Endothelial cell of umbilical vein (primary cell): ENCODE data around the gene FOXO4. TPM values are rescaled to one million over a fixed set of nuclear protein-coding genes. Genes with fewer than 3 reads are reported as not detected.

ENCODE experiments used
- BruUV-seq: library from RNA; stranded (reverse); fragments of 400-500 nt; replicated peaks from 2 replicates; lab custom pipeline; 2021; lab: Mats Ljungman, UMichigan
- CTCF ChIA-PET: fragments of 300-600, 350-600 bp; sonication (Branson Sonifier 250); formaldehyde crosslinking; loops from one replicate; lab custom pipeline; 2021; ENCODE audit warnings: antibody characterized with exemption, inconsistent platforms; lab: Charles Lee
- POLR2A ChIA-PET: fragments of 300-600, 350-600 bp; sonication (Branson Sonifier 250); formaldehyde crosslinking; loops from one replicate; lab custom pipeline; 2021; ENCODE audit warnings: antibody characterized with exemption, inconsistent platforms; lab: Charles Lee
- DNase-seq: peaks from one replicate; pipeline ENCODE4 v3.0.0-alpha.2; 2011; ENCODE audit warnings: low read depth, low spot score
- FAIRE-seq: peaks from 2 replicates; lab custom pipeline; 2011; peaks lifted over from hg19 to GRCh38; lab: Jason Lieb, UNC
- H2AFZ ChIP-seq: 2 replicates; pipeline ENCODE4 v1.6.0; 2012; ENCODE audit warnings: low read depth, low read length, control low read depth, inconsistent platforms
- H3K27ac ChIP-seq: 2 replicates; pipeline ENCODE4 v1.5.1; 2011; ENCODE audit warnings: low read depth, mild to moderate bottlenecking, control low read depth, low read length, moderate library complexity; ENCODE audit not compliant: insufficient read depth
- H3K27me3 ChIP-seq, 2 experiments: 2 replicates each; pipeline versions ENCODE4 v1.6.0 to v1.6.1; 2011; ENCODE audit warnings: low read length in 2 of 2, mixed read lengths in 1 of 2; ENCODE audit not compliant: control insufficient read depth in 2 of 2, insufficient read depth in 2 of 2
- H3K36me3 ChIP-seq, 2 experiments: 2 replicates in 1 of 2; 3 replicates in 1 of 2; pipeline ENCODE4 v1.5.1; 2011; ENCODE audit warnings: low read length in 2 of 2, mild to moderate bottlenecking in 1 of 2, moderate library complexity in 1 of 2; ENCODE audit not compliant: control insufficient read depth in 2 of 2, insufficient read depth in 2 of 2; ENCODE audit errors: extremely low read depth in 1 of 2
- H3K4me1 ChIP-seq: 3 replicates; pipeline ENCODE4 v1.5.1; 2011; ENCODE audit warnings: mild to moderate bottlenecking, low read length; ENCODE audit not compliant: control insufficient read depth, insufficient read depth; ENCODE audit errors: extremely low read depth
- H3K4me2 ChIP-seq: 2 replicates; pipeline ENCODE4 v1.6.1; 2011; ENCODE audit warnings: low read length, control low read depth, mixed read lengths; ENCODE audit not compliant: insufficient read depth
- H3K4me3 ChIP-seq, 3 experiments: fragments of 200-600 bp in 1 of 3; sonication (generic), shearing (Covaris generic) in 1 of 3; replicated peaks in 1 of 3; 2 replicates each; pipeline ENCODE4 v1.5.1; 2011 to 2016; ENCODE audit warnings: control low read depth in 3 of 3, low read length in 3 of 3, mild to moderate bottlenecking in 2 of 3, inconsistent platforms in 1 of 3, low read depth in 1 of 3, moderate library complexity in 1 of 3; ENCODE audit not compliant: insufficient read depth in 1 of 3
- H3K79me2 ChIP-seq: 2 replicates; pipeline ENCODE4 v1.6.0; 2012; ENCODE audit warnings: low read length, inconsistent platforms; ENCODE audit not compliant: control insufficient read depth, insufficient read depth
- H3K9ac ChIP-seq: replicated peaks from 2 replicates; pipeline ENCODE3; 2011; ENCODE audit warnings: low read length, control low read depth; ENCODE audit not compliant: insufficient read depth; ENCODE audit errors: extremely low read depth
- H3K9me1 ChIP-seq: replicated peaks from 3 replicates; pipeline ENCODE4 v1.6.0; 2011; ENCODE audit warnings: mild to moderate bottlenecking, low read length; ENCODE audit not compliant: control insufficient read depth, insufficient read depth; ENCODE audit errors: extremely low read depth
- H3K9me3 ChIP-seq: replicated peaks from 2 replicates; pipeline ENCODE4 v1.5.1; 2012; ENCODE audit warnings: low read length, inconsistent platforms; ENCODE audit not compliant: control insufficient read depth, insufficient read depth
- H4K20me1 ChIP-seq: replicated peaks from 2 replicates; pipeline ENCODE3; 2011; ENCODE audit warnings: mild to moderate bottlenecking, low read length; ENCODE audit not compliant: control insufficient read depth, insufficient read depth; ENCODE audit errors: extremely low read depth
- GATA2 ChIP-seq: IDR thresholded peaks from 2 replicates; pipeline ENCODE4 v1.7.0; 2011; ENCODE audit warnings: low read depth, mild to moderate bottlenecking, moderate library complexity, mixed read lengths, low read length; ENCODE audit not compliant: insufficient read length, insufficient read depth
- JUN ChIP-seq: IDR thresholded peaks from 2 replicates; pipeline ENCODE4 v1.6.1; 2011; ENCODE audit warnings: borderline replicate concordance, low read depth; ENCODE audit not compliant: insufficient read length, insufficient read depth
- MAX ChIP-seq: IDR thresholded peaks from 2 replicates; pipeline ENCODE4 v1.6.1; 2011; ENCODE audit not compliant: insufficient read depth, insufficient read length
- POLR2A ChIP-seq: IDR thresholded peaks from 2 replicates; pipeline ENCODE4 v1.6.1; 2012; ENCODE audit warnings: low read depth, mild to moderate bottlenecking, control low read depth, low read length
- dilution Hi-C: fragments of 300-500 bp; cut with MboI; formaldehyde crosslinking; loops from one replicate; pipeline ENCODE4 v1.15.0; 2019; ENCODE audit warnings: low sequenced_read_pairs; ENCODE audit not compliant: extremely low pct_ligation_motif_present
- intact Hi-C: fragments of 100-400 bp; cut with micrococcal nuclease; formaldehyde crosslinking; loops from one replicate; pipeline ENCODE4 v1.10.0; 2022
- polyA plus RNA-seq, 4 experiments: library from polyadenylated mRNA; depleted of rRNA in 3 of 4; stranded (reverse) in 3 of 4; unstranded in 1 of 4; fragments of >200 nt; gene quantifications; 2 replicates each; pipeline versions ENCODE4 v1.2.1 to v1.2.3, GENCODE V29; 2011 to 2012; ENCODE audit warnings: missing spikeins in 1 of 4
- total RNA-seq: library from RNA; stranded (reverse); gene quantifications from 2 replicates; pipeline ENCODE4 v1.2.3, GENCODE V29; 2021

Gene FOXO4
- total and polyA plus RNA-seq, 2 donors (not counting 3 experiments of a cell fraction or from before 2014, with no cell fraction given): 4.7 to 11.0 TPM

GRCh38 chrX:71102292-71102691 is 6.6 kb downstream of the FOXO4 start:
- H3K4me1 ChIP-seq: no peaks in the 10 kb centered on the region
- no TSS peak for BruUV-seq
- H3K9me1 ChIP-seq: no peaks in the 10 kb centered on the region
- intact Hi-C loops: no loop called here
- no peak overlapping the region for H3K27ac ChIP-seq
- DNase-seq: no peak
- no peak overlapping the region for H2AFZ ChIP-seq
- H3K9ac ChIP-seq: no peak overlapping the region
- no peaks in the 10 kb centered on the region for H3K9me3 ChIP-seq
- H3K27me3 ChIP-seq: no peaks in the 10 kb centered on the region
- H3K4me2 ChIP-seq: no peak overlapping the region
- TF ChIP-seq POLR2A (no peak), MAX (no peak), JUN (no peak)
- ChIA-PET POLR2A (no interaction called here), CTCF (interaction anchor here (1.1 to 1.2 kb wide), 2 partner anchors 10 to 27 kb away, joined by 3 read pairs; no protein-coding TSS in a partner anchor)
- no peaks in the 10 kb centered on the region for H3K79me2 ChIP-seq
- H4K20me1 ChIP-seq: no peaks in the 10 kb centered on the region
- H3K36me3 ChIP-seq: no peaks in the 10 kb centered on the region
- H3K4me3 ChIP-seq: no peak overlapping the region
- dilution Hi-C loops: no loop called here
- FAIRE-seq: no peak

DNA sequence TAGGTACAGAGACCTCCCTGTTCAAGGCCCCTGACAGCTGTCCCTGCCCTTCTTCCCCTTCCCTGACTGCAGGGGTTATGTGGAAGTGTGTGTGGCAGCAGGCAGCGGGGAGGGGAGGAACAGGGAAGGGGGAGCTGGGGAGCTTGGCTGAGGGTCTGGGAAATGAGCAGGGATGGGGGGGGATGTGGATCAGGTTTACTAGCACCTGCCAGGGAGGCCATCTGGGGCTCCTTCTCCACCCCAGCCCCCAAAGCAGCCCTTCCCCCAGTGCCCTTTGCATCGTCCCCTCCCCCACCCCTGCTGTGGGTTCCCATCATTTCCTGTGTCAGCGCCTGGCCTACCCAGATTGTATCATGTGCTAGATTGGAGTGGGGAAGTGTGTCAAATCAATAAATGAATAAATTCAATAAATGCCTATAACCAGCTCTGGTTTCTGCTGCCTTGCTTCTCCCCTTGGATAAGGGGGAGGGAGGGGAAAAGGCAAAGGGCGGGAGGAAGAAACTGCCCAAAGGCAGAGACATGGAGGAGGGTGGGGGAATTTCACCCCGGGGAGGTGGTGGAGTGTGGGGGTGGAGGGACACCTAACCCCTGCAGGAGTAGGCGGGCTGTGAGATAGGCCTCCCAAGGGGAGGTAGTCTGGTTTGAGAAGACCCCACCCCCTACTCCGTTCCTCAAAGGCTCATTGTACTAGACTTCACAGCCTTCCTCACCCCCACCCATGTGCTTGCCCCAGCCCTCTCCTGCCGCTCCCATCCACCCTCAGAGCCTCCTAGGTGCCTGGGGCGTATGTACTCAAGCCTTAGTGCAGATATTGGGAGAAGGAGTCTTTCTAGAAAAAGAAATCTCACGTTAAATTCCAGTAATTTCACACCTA is 7.7 kb downstream of the FOXO4 start:
- no peaks in the 10 kb centered on the region for H3K36me3 ChIP-seq
- DNase-seq (no peak), FAIRE-seq (no peak)
- H3K9me3 ChIP-seq: no peaks in the 10 kb centered on the region
- no TSS peak for BruUV-seq
- TF ChIP-seq JUN (no peak), GATA2 (peak; percentile 18)
- POLR2A ChIA-PET: no interaction called here
- H3K27ac ChIP-seq: no peak overlapping the region
- H3K4me3 ChIP-seq: no peak overlapping the region
- H3K9ac ChIP-seq: no peak overlapping the region
- no peaks in the 10 kb centered on the region for H3K27me3 ChIP-seq
- intact Hi-C loops (no loop called here), dilution Hi-C loops (no loop called here)
- H2AFZ ChIP-seq: peak overlapping the region; percentile 41
- H3K9me1 ChIP-seq: no peaks in the 10 kb centered on the region
- H4K20me1 ChIP-seq: no peaks in the 10 kb centered on the region
- no peaks in the 10 kb centered on the region for H3K79me2 ChIP-seq
- no peaks in the 10 kb centered on the region for H3K4me1 ChIP-seq
- H3K4me2 ChIP-seq: no peak overlapping the region
- CTCF ChIA-PET: interaction anchor here (0.7 to 1.2 kb wide), 3 partner anchors 9 to 26 kb away, joined by 3 read pairs; no protein-coding TSS in a partner anchor
